Endothelial cell of umbilical vein (primary cell): ENCODE data around the gene KRT3. TPM values are rescaled to one million over a fixed set of nuclear protein-coding genes. Genes with fewer than 3 reads are reported as not detected.

Source experiments
- BruUV-seq: library from RNA; stranded (reverse); fragments of 400-500 nt; replicated peaks from 2 replicates; lab custom pipeline; 2021; lab: Mats Ljungman, UMichigan
- CTCF ChIA-PET: fragments of 300-600, 350-600 bp; sonication (Branson Sonifier 250); formaldehyde crosslinking; loops from one replicate; lab custom pipeline; 2021; ENCODE audit warnings: antibody characterized with exemption, inconsistent platforms; lab: Charles Lee
- POLR2A ChIA-PET: fragments of 300-600, 350-600 bp; sonication (Branson Sonifier 250); formaldehyde crosslinking; loops from one replicate; lab custom pipeline; 2021; ENCODE audit warnings: antibody characterized with exemption, inconsistent platforms; lab: Charles Lee
- DNase-seq: peaks from one replicate; pipeline ENCODE4 v3.0.0-alpha.2; 2011; ENCODE audit warnings: low read depth, low spot score
- FAIRE-seq: peaks from 2 replicates; lab custom pipeline; 2011; peaks lifted over from hg19 to GRCh38; lab: Jason Lieb, UNC
- H2AFZ ChIP-seq: 2 replicates; pipeline ENCODE4 v1.6.0; 2012; ENCODE audit warnings: low read depth, low read length, control low read depth, inconsistent platforms
- H3K27ac ChIP-seq: 2 replicates; pipeline ENCODE4 v1.5.1; 2011; ENCODE audit warnings: low read depth, mild to moderate bottlenecking, control low read depth, low read length, moderate library complexity; ENCODE audit not compliant: insufficient read depth
- H3K27me3 ChIP-seq, 2 experiments: 2 replicates each; pipeline versions ENCODE4 v1.6.0 to v1.6.1; 2011; ENCODE audit warnings: low read length in 2 of 2, mixed read lengths in 1 of 2; ENCODE audit not compliant: control insufficient read depth in 2 of 2, insufficient read depth in 2 of 2
- H3K36me3 ChIP-seq, 2 experiments: 2 replicates in 1 of 2; 3 replicates in 1 of 2; pipeline ENCODE4 v1.5.1; 2011; ENCODE audit warnings: low read length in 2 of 2, mild to moderate bottlenecking in 1 of 2, moderate library complexity in 1 of 2; ENCODE audit not compliant: control insufficient read depth in 2 of 2, insufficient read depth in 2 of 2; ENCODE audit errors: extremely low read depth in 1 of 2
- H3K4me1 ChIP-seq: 3 replicates; pipeline ENCODE4 v1.5.1; 2011; ENCODE audit warnings: mild to moderate bottlenecking, low read length; ENCODE audit not compliant: control insufficient read depth, insufficient read depth; ENCODE audit errors: extremely low read depth
- H3K4me2 ChIP-seq: 2 replicates; pipeline ENCODE4 v1.6.1; 2011; ENCODE audit warnings: low read length, control low read depth, mixed read lengths; ENCODE audit not compliant: insufficient read depth
- H3K4me3 ChIP-seq, 3 experiments: fragments of 200-600 bp in 1 of 3; sonication (generic), shearing (Covaris generic) in 1 of 3; replicated peaks in 1 of 3; 2 replicates each; pipeline ENCODE4 v1.5.1; 2011 to 2016; ENCODE audit warnings: control low read depth in 3 of 3, low read length in 3 of 3, mild to moderate bottlenecking in 2 of 3, inconsistent platforms in 1 of 3, low read depth in 1 of 3, moderate library complexity in 1 of 3; ENCODE audit not compliant: insufficient read depth in 1 of 3
- H3K79me2 ChIP-seq: 2 replicates; pipeline ENCODE4 v1.6.0; 2012; ENCODE audit warnings: low read length, inconsistent platforms; ENCODE audit not compliant: control insufficient read depth, insufficient read depth
- H3K9ac ChIP-seq: replicated peaks from 2 replicates; pipeline ENCODE3; 2011; ENCODE audit warnings: low read length, control low read depth; ENCODE audit not compliant: insufficient read depth; ENCODE audit errors: extremely low read depth
- H3K9me1 ChIP-seq: replicated peaks from 3 replicates; pipeline ENCODE4 v1.6.0; 2011; ENCODE audit warnings: mild to moderate bottlenecking, low read length; ENCODE audit not compliant: control insufficient read depth, insufficient read depth; ENCODE audit errors: extremely low read depth
- H3K9me3 ChIP-seq: replicated peaks from 2 replicates; pipeline ENCODE4 v1.5.1; 2012; ENCODE audit warnings: low read length, inconsistent platforms; ENCODE audit not compliant: control insufficient read depth, insufficient read depth
- H4K20me1 ChIP-seq: replicated peaks from 2 replicates; pipeline ENCODE3; 2011; ENCODE audit warnings: mild to moderate bottlenecking, low read length; ENCODE audit not compliant: control insufficient read depth, insufficient read depth; ENCODE audit errors: extremely low read depth
- EZH2 ChIP-seq: IDR thresholded peaks from 2 replicates; pipeline ENCODE4 v1.6.1; 2012; ENCODE audit warnings: borderline replicate concordance, low read depth, mild to moderate bottlenecking, moderate library complexity, low read length, inconsistent platforms; ENCODE audit not compliant: severe bottlenecking
- FOS ChIP-seq: IDR thresholded peaks from 2 replicates; pipeline ENCODE4 v1.6.1; 2011; ENCODE audit warnings: mild to moderate bottlenecking, low read length, moderate library complexity, borderline replicate concordance; ENCODE audit not compliant: insufficient read depth
- GATA2 ChIP-seq: IDR thresholded peaks from 2 replicates; pipeline ENCODE4 v1.7.0; 2011; ENCODE audit warnings: low read depth, mild to moderate bottlenecking, moderate library complexity, mixed read lengths, low read length; ENCODE audit not compliant: insufficient read length, insufficient read depth
- JUN ChIP-seq: IDR thresholded peaks from 2 replicates; pipeline ENCODE4 v1.6.1; 2011; ENCODE audit warnings: borderline replicate concordance, low read depth; ENCODE audit not compliant: insufficient read length, insufficient read depth
- MAX ChIP-seq: IDR thresholded peaks from 2 replicates; pipeline ENCODE4 v1.6.1; 2011; ENCODE audit not compliant: insufficient read depth, insufficient read length
- MYC ChIP-seq: IDR thresholded peaks from one replicate; pipeline ENCODE4 v1.6.1; 2011; ENCODE audit warnings: mild to moderate bottlenecking, low read depth, low read length
- POLR2A ChIP-seq: IDR thresholded peaks from 2 replicates; pipeline ENCODE4 v1.6.1; 2012; ENCODE audit warnings: low read depth, mild to moderate bottlenecking, control low read depth, low read length
- POLR2AphosphoS5 ChIP-seq: IDR thresholded peaks from 2 replicates; pipeline ENCODE4 v1.6.1; 2012; ENCODE audit warnings: low read depth, mild to moderate bottlenecking, control low read depth, low read length, moderate library complexity; ENCODE audit not compliant: insufficient read depth
- dilution Hi-C: fragments of 300-500 bp; cut with MboI; formaldehyde crosslinking; loops from one replicate; pipeline ENCODE4 v1.15.0; 2019; ENCODE audit warnings: low sequenced_read_pairs; ENCODE audit not compliant: extremely low pct_ligation_motif_present
- intact Hi-C: fragments of 100-400 bp; cut with micrococcal nuclease; formaldehyde crosslinking; loops from one replicate; pipeline ENCODE4 v1.10.0; 2022
- polyA plus RNA-seq, 4 experiments: library from polyadenylated mRNA; depleted of rRNA in 3 of 4; stranded (reverse) in 3 of 4; unstranded in 1 of 4; fragments of >200 nt; gene quantifications; 2 replicates each; pipeline versions ENCODE4 v1.2.1 to v1.2.3, GENCODE V29; 2011 to 2012; ENCODE audit warnings: missing spikeins in 1 of 4
- total RNA-seq: library from RNA; stranded (reverse); gene quantifications from 2 replicates; pipeline ENCODE4 v1.2.3, GENCODE V29; 2021
- TF ChIP-seq, protein P1 (sequence below), 2 donors: IDR thresholded peaks; 1 replicate in 1 of 2; 2 replicates in 1 of 2; pipeline ENCODE4 v1.5.1; 2011; ENCODE audit warnings: low read length in 2 of 2, mild to moderate bottlenecking in 2 of 2, moderate library complexity in 2 of 2, control low read depth in 1 of 2, inconsistent platforms in 1 of 2, low read depth in 1 of 2; ENCODE audit not compliant: insufficient read depth in 1 of 2; ENCODE audit errors: extremely low read depth in 1 of 2

The KRT3 gene
- total and polyA plus RNA-seq, 2 donors (not counting 3 experiments of a cell fraction or from before 2014, with no cell fraction given), result not detected

- Histone ChIP-seq H4K20me1 (no peaks in the 10 kb centered on the region), H3K79me2 (no peaks in the 10 kb centered on the region), H3K27ac (no peak overlapping the region), H2AFZ (no peak overlapping the region), H3K9me1 (no peaks in the 10 kb centered on the region), H3K4me1 (no peaks in the 10 kb centered on the region), H3K36me3 (no peaks in the 10 kb centered on the region), H3K4me2 (no peak overlapping the region), H3K9ac (no peak overlapping the region), H3K27me3 (peaks cover 12 to 13% of the 10 kb centered on the region in 2 experiments), H3K4me3 (no peak overlapping the region), H3K9me3 (no peaks in the 10 kb centered on the region)
- DNase-seq, result no peak
- FAIRE-seq, result no peak
- ChIA-PET POLR2A (no interaction called here), CTCF (interaction anchor here (1.1 kb wide), 1 partner anchor 71 kb away, joined by 3 read pairs; no protein-coding TSS in a partner anchor)
- dilution Hi-C loops, result no loop called here
- intact Hi-C loops, result no loop called here
- TF ChIP-seq MAX, result no peak
- no peak for TF ChIP-seq EZH2
- TF ChIP-seq POLR2AphosphoS5, result no peak
- TF ChIP-seq FOS, result no peak
- no peak for TF ChIP-seq MYC
- no peak for TF ChIP-seq GATA2
- TF ChIP-seq POLR2A, result no peak
- TF ChIP-seq, protein P1, sequence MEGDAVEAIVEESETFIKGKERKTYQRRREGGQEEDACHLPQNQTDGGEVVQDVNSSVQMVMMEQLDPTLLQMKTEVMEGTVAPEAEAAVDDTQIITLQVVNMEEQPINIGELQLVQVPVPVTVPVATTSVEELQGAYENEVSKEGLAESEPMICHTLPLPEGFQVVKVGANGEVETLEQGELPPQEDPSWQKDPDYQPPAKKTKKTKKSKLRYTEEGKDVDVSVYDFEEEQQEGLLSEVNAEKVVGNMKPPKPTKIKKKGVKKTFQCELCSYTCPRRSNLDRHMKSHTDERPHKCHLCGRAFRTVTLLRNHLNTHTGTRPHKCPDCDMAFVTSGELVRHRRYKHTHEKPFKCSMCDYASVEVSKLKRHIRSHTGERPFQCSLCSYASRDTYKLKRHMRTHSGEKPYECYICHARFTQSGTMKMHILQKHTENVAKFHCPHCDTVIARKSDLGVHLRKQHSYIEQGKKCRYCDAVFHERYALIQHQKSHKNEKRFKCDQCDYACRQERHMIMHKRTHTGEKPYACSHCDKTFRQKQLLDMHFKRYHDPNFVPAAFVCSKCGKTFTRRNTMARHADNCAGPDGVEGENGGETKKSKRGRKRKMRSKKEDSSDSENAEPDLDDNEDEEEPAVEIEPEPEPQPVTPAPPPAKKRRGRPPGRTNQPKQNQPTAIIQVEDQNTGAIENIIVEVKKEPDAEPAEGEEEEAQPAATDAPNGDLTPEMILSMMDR (IDR thresholded peaks at IDR 0.05; ENCODE audit: extremely low read depth in 1 of 2, insufficient read depth in 1 of 2, low read depth in 1 of 2, low read length in 2 of 2), result no peak
- TF ChIP-seq JUN, result no peak
- BruUV-seq, result no TSS peak
Observed at GRCh38 chr12:52794479-52795331, 1.2 kb downstream of the KRT3 start.
